ENCODE measurements around the gene EDC3.
"Not testable (repeated sequence)": the region's sequence is repeated elsewhere in the genome, so short reads cannot be mapped to it uniquely, and the experiment has no call there.

DNA sequence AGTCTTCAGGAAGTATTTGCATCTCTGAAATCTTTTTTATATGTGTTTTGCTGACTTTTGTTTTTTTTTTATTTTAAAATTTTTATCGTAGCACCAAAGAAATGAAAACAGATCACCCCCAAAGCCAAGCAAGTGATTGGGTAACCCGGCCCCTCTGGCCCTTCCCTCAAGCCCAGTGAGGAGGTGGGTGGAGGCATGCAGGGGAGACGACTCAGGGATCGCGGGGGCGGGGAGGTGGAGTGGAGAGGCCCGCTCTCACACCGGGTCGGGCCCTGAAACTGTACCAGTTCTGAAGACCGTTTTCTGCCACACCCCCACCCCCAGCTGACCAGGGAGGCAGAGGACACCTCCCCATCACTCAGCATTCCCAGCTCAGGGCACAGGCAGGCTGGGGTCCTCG, 99.1 kb downstream of the EDC3 start:
- TF ChIP-seq, protein P1, sequence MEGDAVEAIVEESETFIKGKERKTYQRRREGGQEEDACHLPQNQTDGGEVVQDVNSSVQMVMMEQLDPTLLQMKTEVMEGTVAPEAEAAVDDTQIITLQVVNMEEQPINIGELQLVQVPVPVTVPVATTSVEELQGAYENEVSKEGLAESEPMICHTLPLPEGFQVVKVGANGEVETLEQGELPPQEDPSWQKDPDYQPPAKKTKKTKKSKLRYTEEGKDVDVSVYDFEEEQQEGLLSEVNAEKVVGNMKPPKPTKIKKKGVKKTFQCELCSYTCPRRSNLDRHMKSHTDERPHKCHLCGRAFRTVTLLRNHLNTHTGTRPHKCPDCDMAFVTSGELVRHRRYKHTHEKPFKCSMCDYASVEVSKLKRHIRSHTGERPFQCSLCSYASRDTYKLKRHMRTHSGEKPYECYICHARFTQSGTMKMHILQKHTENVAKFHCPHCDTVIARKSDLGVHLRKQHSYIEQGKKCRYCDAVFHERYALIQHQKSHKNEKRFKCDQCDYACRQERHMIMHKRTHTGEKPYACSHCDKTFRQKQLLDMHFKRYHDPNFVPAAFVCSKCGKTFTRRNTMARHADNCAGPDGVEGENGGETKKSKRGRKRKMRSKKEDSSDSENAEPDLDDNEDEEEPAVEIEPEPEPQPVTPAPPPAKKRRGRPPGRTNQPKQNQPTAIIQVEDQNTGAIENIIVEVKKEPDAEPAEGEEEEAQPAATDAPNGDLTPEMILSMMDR (conservative IDR thresholded peaks at IDR 0.05; ENCODE audit: low read depth in 2 of 2), result not testable (repeated sequence)
- TF ChIP-seq, protein P2, sequence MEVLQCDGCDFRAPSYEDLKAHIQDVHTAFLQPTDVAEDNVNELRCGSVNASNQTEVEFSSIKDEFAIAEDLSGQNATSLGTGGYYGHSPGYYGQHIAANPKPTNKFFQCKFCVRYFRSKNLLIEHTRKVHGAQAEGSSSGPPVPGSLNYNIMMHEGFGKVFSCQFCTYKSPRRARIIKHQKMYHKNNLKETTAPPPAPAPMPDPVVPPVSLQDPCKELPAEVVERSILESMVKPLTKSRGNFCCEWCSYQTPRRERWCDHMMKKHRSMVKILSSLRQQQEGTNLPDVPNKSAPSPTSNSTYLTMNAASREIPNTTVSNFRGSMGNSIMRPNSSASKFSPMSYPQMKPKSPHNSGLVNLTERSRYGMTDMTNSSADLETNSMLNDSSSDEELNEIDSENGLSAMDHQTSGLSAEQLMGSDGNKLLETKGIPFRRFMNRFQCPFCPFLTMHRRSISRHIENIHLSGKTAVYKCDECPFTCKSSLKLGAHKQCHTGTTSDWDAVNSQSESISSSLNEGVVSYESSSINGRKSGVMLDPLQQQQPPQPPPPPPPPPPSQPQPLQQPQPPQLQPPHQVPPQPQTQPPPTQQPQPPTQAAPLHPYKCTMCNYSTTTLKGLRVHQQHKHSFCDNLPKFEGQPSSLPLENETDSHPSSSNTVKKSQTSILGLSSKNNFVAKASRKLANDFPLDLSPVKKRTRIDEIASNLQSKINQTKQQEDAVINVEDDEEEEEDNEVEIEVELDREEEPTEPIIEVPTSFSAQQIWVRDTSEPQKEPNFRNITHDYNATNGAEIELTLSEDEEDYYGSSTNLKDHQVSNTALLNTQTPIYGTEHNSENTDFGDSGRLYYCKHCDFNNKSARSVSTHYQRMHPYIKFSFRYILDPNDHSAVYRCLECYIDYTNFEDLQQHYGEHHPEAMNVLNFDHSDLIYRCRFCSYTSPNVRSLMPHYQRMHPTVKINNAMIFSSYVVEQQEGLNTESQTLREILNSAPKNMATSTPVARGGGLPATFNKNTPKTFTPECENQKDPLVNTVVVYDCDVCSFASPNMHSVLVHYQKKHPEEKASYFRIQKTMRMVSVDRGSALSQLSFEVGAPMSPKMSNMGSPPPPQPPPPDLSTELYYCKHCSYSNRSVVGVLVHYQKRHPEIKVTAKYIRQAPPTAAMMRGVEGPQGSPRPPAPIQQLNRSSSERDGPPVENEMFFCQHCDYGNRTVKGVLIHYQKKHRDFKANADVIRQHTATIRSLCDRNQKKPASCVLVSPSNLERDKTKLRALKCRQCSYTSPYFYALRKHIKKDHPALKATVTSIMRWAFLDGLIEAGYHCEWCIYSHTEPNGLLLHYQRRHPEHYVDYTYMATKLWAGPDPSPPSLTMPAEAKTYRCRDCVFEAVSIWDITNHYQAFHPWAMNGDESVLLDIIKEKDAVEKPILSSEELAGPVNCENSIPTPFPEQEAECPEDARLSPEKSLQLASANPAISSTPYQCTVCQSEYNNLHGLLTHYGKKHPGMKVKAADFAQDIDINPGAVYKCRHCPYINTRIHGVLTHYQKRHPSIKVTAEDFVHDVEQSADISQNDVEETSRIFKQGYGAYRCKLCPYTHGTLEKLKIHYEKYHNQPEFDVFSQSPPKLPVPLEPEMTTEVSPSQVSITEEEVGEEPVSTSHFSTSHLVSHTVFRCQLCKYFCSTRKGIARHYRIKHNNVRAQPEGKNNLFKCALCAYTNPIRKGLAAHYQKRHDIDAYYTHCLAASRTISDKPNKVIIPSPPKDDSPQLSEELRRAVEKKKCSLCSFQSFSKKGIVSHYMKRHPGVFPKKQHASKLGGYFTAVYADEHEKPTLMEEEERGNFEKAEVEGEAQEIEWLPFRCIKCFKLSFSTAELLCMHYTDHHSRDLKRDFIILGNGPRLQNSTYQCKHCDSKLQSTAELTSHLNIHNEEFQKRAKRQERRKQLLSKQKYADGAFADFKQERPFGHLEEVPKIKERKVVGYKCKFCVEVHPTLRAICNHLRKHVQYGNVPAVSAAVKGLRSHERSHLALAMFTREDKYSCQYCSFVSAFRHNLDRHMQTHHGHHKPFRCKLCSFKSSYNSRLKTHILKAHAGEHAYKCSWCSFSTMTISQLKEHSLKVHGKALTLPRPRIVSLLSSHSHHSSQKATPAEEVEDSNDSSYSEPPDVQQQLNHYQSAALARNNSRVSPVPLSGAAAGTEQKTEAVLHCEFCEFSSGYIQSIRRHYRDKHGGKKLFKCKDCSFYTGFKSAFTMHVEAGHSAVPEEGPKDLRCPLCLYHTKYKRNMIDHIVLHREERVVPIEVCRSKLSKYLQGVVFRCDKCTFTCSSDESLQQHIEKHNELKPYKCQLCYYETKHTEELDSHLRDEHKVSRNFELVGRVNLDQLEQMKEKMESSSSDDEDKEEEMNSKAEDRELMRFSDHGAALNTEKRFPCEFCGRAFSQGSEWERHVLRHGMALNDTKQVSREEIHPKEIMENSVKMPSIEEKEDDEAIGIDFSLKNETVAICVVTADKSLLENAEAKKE (CRISPR knock-in tag; IDR thresholded peaks at IDR 0.05), result not testable (repeated sequence)
- not testable (repeated sequence) for TF ChIP-seq POLR2AphosphoS5 (IDR thresholded peaks at IDR 0.05; ENCODE audit: low read depth); ZNF114 (CRISPR knock-in tag; IDR thresholded peaks at IDR 0.05); EZH2phosphoT487 (IDR thresholded peaks at IDR 0.05; ENCODE audit: unreplicated experiment); EZH2 (IDR thresholded peaks at IDR 0.05; ENCODE audit: low read depth, unreplicated experiment); JUNB (IDR thresholded peaks at IDR 0.05; ENCODE audit: unreplicated experiment); CREB1 (CRISPR knock-in tag; IDR thresholded peaks at IDR 0.05; ENCODE audit: low read depth); NANOG (IDR thresholded peaks at IDR 0.05; ENCODE audit: borderline replicate concordance)
- TF ChIP-seq, protein P3, sequence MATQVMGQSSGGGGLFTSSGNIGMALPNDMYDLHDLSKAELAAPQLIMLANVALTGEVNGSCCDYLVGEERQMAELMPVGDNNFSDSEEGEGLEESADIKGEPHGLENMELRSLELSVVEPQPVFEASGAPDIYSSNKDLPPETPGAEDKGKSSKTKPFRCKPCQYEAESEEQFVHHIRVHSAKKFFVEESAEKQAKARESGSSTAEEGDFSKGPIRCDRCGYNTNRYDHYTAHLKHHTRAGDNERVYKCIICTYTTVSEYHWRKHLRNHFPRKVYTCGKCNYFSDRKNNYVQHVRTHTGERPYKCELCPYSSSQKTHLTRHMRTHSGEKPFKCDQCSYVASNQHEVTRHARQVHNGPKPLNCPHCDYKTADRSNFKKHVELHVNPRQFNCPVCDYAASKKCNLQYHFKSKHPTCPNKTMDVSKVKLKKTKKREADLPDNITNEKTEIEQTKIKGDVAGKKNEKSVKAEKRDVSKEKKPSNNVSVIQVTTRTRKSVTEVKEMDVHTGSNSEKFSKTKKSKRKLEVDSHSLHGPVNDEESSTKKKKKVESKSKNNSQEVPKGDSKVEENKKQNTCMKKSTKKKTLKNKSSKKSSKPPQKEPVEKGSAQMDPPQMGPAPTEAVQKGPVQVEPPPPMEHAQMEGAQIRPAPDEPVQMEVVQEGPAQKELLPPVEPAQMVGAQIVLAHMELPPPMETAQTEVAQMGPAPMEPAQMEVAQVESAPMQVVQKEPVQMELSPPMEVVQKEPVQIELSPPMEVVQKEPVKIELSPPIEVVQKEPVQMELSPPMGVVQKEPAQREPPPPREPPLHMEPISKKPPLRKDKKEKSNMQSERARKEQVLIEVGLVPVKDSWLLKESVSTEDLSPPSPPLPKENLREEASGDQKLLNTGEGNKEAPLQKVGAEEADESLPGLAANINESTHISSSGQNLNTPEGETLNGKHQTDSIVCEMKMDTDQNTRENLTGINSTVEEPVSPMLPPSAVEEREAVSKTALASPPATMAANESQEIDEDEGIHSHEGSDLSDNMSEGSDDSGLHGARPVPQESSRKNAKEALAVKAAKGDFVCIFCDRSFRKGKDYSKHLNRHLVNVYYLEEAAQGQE (IDR thresholded peaks at IDR 0.05; ENCODE audit: unreplicated experiment), result not testable (repeated sequence)
- TF ChIP-seq, protein P4, sequence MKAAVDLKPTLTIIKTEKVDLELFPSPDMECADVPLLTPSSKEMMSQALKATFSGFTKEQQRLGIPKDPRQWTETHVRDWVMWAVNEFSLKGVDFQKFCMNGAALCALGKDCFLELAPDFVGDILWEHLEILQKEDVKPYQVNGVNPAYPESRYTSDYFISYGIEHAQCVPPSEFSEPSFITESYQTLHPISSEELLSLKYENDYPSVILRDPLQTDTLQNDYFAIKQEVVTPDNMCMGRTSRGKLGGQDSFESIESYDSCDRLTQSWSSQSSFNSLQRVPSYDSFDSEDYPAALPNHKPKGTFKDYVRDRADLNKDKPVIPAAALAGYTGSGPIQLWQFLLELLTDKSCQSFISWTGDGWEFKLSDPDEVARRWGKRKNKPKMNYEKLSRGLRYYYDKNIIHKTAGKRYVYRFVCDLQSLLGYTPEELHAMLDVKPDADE (IDR thresholded peaks at IDR 0.05), result not testable (repeated sequence)

Measured in GM23338 (cell line).